ENCODE data around the gene GPA33.

DNA sequence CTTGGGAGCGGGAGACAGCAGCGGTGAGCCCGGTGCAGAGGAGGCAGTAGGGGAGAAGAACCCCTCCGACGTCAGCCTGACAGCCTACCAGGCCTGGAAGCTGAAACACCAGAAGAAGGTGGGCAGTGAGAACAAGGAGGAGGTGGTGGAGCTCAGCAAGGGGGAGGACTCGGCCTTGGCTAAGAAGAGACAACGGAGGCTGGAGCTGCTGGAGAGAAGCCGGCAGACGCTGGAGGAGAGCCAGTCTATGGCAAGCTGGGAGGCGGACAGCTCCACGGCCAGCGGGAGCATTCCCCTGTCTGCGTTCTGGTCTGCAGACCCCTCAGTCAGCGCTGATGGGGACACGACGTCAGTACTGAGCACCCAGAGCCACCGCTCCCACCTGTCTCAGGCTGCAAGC is 36.6 kb upstream of the GPA33 start:
- TF ChIP-seq, protein P1, sequence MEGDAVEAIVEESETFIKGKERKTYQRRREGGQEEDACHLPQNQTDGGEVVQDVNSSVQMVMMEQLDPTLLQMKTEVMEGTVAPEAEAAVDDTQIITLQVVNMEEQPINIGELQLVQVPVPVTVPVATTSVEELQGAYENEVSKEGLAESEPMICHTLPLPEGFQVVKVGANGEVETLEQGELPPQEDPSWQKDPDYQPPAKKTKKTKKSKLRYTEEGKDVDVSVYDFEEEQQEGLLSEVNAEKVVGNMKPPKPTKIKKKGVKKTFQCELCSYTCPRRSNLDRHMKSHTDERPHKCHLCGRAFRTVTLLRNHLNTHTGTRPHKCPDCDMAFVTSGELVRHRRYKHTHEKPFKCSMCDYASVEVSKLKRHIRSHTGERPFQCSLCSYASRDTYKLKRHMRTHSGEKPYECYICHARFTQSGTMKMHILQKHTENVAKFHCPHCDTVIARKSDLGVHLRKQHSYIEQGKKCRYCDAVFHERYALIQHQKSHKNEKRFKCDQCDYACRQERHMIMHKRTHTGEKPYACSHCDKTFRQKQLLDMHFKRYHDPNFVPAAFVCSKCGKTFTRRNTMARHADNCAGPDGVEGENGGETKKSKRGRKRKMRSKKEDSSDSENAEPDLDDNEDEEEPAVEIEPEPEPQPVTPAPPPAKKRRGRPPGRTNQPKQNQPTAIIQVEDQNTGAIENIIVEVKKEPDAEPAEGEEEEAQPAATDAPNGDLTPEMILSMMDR (IDR thresholded peaks at IDR 0.05): no peak
- TF ChIP-seq POLR2AphosphoS5 (IDR thresholded peaks at IDR 0.05) (no peak), EP300 (IDR thresholded peaks at IDR 0.05; ENCODE audit: low read depth) (no peak), POLR2A (IDR thresholded peaks at IDR 0.05) (no peak)

Measured in transverse colon (tissue), 4 donors.